SK-N-SH treated with all-trans-retinoic acid at 6 μM for 48 hours (cell line): ENCODE data around the gene ADIG.
A peak's percentile ranks its signal among the peaks of the same experiment; 100 is the strongest.

ENCODE experiments used
- ATAC-seq: fragments of 200-7000 bp; cut with Tn5 transposase; 3 replicates; pipeline ENCODE4 v1.9.1; 2020; ENCODE audit warnings: mild to moderate bottlenecking, moderate library complexity
- ARNTL ChIP-seq: fragments of 450-650 bp; formaldehyde crosslinking; IDR thresholded peaks from 2 replicates; pipeline ENCODE4 v1.5.0; 2020; ENCODE audit warnings: low read depth, mild to moderate bottlenecking, moderate library complexity, borderline replicate concordance
- BACH2 ChIP-seq: fragments of 250-450 bp; sonication (Bioruptor Pico); IDR thresholded peaks from 2 replicates; pipeline ENCODE4 v1.9.0; 2021; ENCODE audit warnings: mild to moderate bottlenecking, borderline replicate concordance
- CSDC2 ChIP-seq: fragments of 250-450 bp; sonication (Bioruptor Pico); IDR thresholded peaks from 2 replicates; pipeline ENCODE4 v1.5.0; 2020; ENCODE audit warnings: mild to moderate bottlenecking, moderate library complexity
- GLIS3 ChIP-seq: fragments of 250-450 bp; sonication (Bioruptor Pico); IDR thresholded peaks from 2 replicates; pipeline ENCODE4 v1.5.0; 2020; ENCODE audit warnings: mild to moderate bottlenecking, moderate library complexity
- ISL1 ChIP-seq: fragments of 250-450 bp; sonication (Bioruptor Pico); IDR thresholded peaks from 2 replicates; pipeline ENCODE4 v2.1.2; 2022; ENCODE audit warnings: mild to moderate bottlenecking, moderate library complexity
- PPARA ChIP-seq: fragments of 250-450 bp; sonication (Bioruptor Pico); IDR thresholded peaks from 2 replicates; pipeline ENCODE4 v1.5.0; 2020; ENCODE audit warnings: mild to moderate bottlenecking, borderline replicate concordance
- SNAI2 ChIP-seq: fragments of 250-450 bp; sonication (Bioruptor Pico); IDR thresholded peaks from 2 replicates; pipeline ENCODE4 v1.5.0; 2020; ENCODE audit warnings: mild to moderate bottlenecking, moderate library complexity
- TCF4 ChIP-seq: fragments of 250-450 bp; sonication (Bioruptor Pico); IDR thresholded peaks from 2 replicates; pipeline ENCODE4 v1.8.0; 2021; ENCODE audit warnings: mild to moderate bottlenecking, moderate library complexity, borderline replicate concordance
- TOX ChIP-seq: fragments of 250-450 bp; sonication (Bioruptor Pico); IDR thresholded peaks from 2 replicates; pipeline ENCODE4 v1.8.0; 2021; ENCODE audit warnings: mild to moderate bottlenecking, moderate library complexity, borderline replicate concordance
- ZNF565 ChIP-seq: fragments of 450-650 bp; formaldehyde crosslinking; conservative IDR thresholded peaks from 2 replicates; pipeline ENCODE4 v1.5.0; 2020; ENCODE audit warnings: low read depth, mild to moderate bottlenecking, moderate library complexity
- ZNF70 ChIP-seq: fragments of 450-650 bp; formaldehyde crosslinking; IDR thresholded peaks from 2 replicates; pipeline ENCODE4 v1.5.0; 2020; ENCODE audit warnings: mild to moderate bottlenecking, moderate library complexity
- TF ChIP-seq, protein P1 (sequence below): fragments of 250-450 bp; sonication (Bioruptor Pico); IDR thresholded peaks from 2 replicates; pipeline ENCODE4 v1.8.0; 2020; ENCODE audit warnings: mild to moderate bottlenecking, moderate library complexity, borderline replicate concordance
- TF ChIP-seq, protein P2 (sequence below): fragments of 250-450 bp; sonication (Bioruptor Pico); IDR thresholded peaks from 2 replicates; pipeline ENCODE4 v1.8.0; 2021; ENCODE audit warnings: low read depth, mild to moderate bottlenecking, moderate library complexity, borderline replicate concordance
- TF ChIP-seq, protein P3 (sequence below): fragments of 250-450 bp; sonication (Bioruptor Pico); IDR thresholded peaks from 2 replicates; pipeline ENCODE4 v1.5.1; 2021; ENCODE audit warnings: mild to moderate bottlenecking, moderate library complexity
- TF ChIP-seq, protein P4 (sequence below): fragments of 250-450 bp; sonication (Bioruptor Pico); IDR thresholded peaks from 2 replicates; pipeline ENCODE4 v1.5.1; 2020; ENCODE audit warnings: low read depth, mild to moderate bottlenecking, moderate library complexity

The ADIG gene

DNA sequence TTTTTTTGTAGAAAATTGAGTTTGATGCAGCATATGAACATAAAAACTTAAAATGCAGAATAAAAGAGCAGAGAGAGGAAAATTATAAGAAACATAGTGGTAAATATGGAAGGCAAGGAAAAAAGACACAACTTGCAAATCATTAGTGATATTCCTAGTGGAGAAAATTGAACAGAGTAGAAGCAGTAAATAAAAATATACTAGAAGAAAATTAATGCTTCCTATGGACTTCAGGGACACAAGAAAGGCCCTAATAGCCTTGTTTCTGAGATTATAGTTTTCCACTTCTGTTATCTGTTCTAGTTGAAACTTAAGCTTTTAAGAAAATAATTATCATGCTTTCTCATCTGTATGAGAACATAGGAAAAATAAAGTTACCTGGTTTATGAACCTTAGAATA lies 25.6 kb upstream of the ADIG start (continued):
- TF ChIP-seq, protein P1, sequence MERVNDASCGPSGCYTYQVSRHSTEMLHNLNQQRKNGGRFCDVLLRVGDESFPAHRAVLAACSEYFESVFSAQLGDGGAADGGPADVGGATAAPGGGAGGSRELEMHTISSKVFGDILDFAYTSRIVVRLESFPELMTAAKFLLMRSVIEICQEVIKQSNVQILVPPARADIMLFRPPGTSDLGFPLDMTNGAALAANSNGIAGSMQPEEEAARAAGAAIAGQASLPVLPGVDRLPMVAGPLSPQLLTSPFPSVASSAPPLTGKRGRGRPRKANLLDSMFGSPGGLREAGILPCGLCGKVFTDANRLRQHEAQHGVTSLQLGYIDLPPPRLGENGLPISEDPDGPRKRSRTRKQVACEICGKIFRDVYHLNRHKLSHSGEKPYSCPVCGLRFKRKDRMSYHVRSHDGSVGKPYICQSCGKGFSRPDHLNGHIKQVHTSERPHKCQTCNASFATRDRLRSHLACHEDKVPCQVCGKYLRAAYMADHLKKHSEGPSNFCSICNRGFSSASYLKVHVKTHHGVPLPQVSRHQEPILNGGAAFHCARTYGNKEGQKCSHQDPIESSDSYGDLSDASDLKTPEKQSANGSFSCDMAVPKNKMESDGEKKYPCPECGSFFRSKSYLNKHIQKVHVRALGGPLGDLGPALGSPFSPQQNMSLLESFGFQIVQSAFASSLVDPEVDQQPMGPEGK (CRISPR knock-in tag): no peak
- TF ChIP-seq ZNF70 (CRISPR knock-in tag) (no peak), SNAI2 (CRISPR knock-in tag) (no peak), TCF4 (CRISPR knock-in tag) (no peak), ARNTL (no peak), PPARA (CRISPR knock-in tag) (no peak), GLIS3 (CRISPR knock-in tag) (no peak), BACH2 (CRISPR knock-in tag) (no peak)
- TF ChIP-seq, protein P2, sequence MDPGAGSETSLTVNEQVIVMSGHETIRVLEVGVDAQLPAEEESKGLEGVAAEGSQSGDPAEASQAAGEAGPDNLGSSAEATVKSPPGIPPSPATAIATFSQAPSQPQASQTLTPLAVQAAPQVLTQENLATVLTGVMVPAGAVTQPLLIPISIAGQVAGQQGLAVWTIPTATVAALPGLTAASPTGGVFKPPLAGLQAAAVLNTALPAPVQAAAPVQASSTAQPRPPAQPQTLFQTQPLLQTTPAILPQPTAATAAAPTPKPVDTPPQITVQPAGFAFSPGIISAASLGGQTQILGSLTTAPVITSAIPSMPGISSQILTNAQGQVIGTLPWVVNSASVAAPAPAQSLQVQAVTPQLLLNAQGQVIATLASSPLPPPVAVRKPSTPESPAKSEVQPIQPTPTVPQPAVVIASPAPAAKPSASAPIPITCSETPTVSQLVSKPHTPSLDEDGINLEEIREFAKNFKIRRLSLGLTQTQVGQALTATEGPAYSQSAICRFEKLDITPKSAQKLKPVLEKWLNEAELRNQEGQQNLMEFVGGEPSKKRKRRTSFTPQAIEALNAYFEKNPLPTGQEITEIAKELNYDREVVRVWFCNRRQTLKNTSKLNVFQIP (CRISPR knock-in tag): no peak
- TF ChIP-seq, protein P3, sequence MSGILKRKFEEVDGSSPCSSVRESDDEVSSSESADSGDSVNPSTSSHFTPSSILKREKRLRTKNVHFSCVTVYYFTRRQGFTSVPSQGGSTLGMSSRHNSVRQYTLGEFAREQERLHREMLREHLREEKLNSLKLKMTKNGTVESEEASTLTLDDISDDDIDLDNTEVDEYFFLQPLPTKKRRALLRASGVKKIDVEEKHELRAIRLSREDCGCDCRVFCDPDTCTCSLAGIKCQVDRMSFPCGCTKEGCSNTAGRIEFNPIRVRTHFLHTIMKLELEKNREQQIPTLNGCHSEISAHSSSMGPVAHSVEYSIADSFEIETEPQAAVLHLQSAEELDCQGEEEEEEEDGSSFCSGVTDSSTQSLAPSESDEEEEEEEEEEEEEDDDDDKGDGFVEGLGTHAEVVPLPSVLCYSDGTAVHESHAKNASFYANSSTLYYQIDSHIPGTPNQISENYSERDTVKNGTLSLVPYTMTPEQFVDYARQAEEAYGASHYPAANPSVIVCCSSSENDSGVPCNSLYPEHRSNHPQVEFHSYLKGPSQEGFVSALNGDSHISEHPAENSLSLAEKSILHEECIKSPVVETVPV: no peak

DNA sequence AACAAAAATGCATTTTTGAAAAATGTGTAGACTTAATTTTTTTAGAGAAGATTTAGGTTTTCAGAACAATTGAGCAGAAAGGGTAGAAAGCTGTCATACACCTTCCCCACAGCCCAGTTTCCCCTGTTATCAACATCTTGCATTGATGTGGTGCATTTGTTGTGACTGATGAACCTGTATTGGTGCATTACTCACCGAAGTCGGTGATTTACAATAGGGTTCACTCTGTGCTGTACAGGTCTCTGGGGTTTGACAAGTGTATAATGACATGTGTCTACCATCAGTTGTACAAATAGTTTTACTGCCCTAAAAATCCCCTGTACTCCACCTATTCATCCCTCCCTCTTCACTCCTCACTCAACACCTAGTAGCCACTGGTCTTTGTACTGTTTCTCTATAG lies 23.8 kb upstream of the ADIG start:
- TF ChIP-seq, protein P4, sequence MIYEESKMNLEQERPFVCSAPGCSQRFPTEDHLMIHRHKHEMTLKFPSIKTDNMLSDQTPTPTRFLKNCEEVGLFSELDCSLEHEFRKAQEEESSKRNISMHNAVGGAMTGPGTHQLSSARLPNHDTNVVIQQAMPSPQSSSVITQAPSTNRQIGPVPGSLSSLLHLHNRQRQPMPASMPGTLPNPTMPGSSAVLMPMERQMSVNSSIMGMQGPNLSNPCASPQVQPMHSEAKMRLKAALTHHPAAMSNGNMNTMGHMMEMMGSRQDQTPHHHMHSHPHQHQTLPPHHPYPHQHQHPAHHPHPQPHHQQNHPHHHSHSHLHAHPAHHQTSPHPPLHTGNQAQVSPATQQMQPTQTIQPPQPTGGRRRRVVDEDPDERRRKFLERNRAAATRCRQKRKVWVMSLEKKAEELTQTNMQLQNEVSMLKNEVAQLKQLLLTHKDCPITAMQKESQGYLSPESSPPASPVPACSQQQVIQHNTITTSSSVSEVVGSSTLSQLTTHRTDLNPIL (CRISPR knock-in tag): no peak
- TF ChIP-seq ISL1 (CRISPR knock-in tag): no peak
- TF ChIP-seq, all 23 proteins: peak for 0
- no peak for ATAC-seq

DNA sequence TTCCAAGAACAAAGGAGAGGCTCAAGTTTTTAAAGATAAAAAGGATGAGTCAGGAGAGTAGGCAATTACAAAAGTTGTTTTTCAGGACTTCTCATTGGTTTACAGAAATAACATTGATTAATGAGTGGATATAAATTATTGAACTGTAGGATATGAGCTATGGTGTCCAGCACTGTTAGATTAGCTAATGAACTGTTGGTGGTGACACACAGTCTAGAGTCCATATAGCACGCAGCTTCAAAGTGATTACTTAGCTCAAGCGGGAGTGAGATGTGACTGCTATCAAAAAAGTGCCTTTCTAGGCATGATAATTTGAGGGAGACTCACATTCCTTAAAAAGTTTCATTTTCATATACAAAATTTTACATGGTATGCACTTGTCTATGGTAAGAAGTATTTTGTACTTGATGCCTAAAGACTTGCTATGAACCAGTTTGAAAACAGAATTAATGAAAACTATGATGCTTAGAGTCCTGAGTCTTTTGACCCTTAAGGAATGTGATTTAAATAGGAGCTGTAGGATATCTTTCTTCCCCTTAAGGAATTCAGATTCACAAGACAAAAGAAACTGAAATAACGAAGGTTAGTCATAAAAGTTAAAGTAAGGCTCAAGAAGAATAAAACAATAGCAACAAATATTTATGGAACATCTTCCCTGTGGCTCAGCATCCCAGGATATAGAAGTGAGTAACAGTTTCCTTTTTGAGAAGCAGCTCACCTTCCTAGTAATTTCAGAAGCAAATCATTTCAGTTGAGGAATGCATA lies 22.2 kb upstream of the ADIG start:
- TF ChIP-seq BACH2 (CRISPR knock-in tag) (no peak), ZNF565 (CRISPR knock-in tag) (no peak), ZNF70 (CRISPR knock-in tag) (no peak), CSDC2 (CRISPR knock-in tag) (no peak), ARNTL (no peak), ISL1 (CRISPR knock-in tag) (no peak), TOX (CRISPR knock-in tag) (no peak), PPARA (CRISPR knock-in tag) (no peak)
- TF ChIP-seq, protein P3: no peak
- ATAC-seq: no peak

DNA sequence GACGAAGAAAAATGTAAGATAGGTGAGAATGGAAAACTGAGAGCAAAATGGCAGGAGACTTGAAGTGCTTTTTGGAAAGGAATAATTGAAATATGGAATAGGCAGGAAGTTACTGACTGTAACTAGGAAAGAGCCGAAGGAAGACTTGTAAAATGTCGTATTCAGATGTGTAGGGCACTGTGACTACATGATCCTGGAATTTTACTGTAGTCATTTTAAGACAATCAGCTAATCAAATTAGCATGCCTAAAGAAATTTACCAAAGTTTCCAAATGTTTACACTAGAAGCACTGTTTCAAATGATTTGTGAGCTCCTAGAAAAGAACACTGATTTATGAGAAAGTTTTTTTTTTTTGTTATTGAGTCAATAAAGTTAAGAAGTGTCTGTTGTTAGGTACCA lies 21.2 kb upstream of the ADIG start:
- TF ChIP-seq, protein P4 (CRISPR knock-in tag): 0 out of 2 replicates have a peak, but pooled peaks have one; percentile 34
- TF ChIP-seq PPARA (CRISPR knock-in tag): no peak
- TF ChIP-seq ZNF565 (CRISPR knock-in tag): no peak
- TF ChIP-seq ISL1 (CRISPR knock-in tag): peak; percentile 68
- TF ChIP-seq, all 23 proteins: peak for 2
- peak; percentile 67 for ATAC-seq
